GM12865 (cell line): ENCODE data around the gene FHIT.

Experiments used
- DNase-seq: peaks from one replicate; pipeline ENCODE4 v3.0.0; 2010; ENCODE audit warnings: low read depth
- H3K4me3 ChIP-seq: 2 replicates; pipeline ENCODE4 v1.5.1; 2011; ENCODE audit warnings: mild to moderate bottlenecking, low read depth, low read length, control low read depth
- CTCF ChIP-seq: IDR thresholded peaks from 2 replicates; pipeline ENCODE4 v1.5.1; 2011; ENCODE audit warnings: low read length, control low read depth, low read depth, inconsistent platforms; ENCODE audit not compliant: insufficient read depth; ENCODE audit errors: missing control alignments

The FHIT gene

DNA sequence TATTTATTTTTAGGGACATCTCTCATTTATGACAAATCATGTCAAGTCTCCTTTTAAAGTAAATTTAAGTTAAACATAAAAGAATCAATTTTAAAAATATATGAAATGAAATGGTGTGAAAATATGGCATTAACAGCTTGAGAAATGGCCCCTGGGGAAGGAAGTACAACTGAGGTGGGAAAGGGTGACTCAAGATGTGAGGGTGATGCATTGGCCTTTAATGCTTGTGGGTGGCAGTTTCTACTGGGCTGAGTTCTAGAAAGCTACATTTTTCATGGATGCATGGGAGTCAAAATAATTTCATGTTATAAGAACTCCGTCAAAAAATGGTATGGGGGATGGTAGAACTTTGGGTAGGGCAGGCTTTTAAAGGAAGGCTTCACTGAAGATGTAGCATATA lies 1492.6 kb downstream of the FHIT start:
- DNase-seq = no peak
- no peak overlapping the region for H3K4me3 ChIP-seq
- no peak for TF ChIP-seq CTCF

DNA sequence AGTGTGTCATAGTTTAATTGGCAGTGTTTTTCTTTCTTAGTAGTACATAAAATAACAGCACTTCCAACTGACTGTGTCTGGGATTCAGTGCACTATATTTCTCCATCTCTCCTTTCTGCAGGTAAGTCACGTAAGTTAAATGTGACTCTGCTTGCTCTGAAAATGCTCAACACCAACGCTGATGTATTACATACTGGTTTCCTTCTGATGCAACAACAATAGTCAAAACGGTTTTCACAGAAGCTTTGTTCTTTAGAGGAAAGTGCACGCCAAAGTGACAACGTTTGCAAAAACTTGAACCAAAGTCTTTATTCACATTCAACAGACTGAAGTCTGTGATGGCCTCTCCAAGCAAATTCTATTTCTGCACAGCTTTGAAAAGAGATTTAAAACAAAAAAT lies 1494.3 kb downstream of the FHIT start:
- TF ChIP-seq CTCF = no peak
- no peak for DNase-seq
- no peak overlapping the region for H3K4me3 ChIP-seq

DNA sequence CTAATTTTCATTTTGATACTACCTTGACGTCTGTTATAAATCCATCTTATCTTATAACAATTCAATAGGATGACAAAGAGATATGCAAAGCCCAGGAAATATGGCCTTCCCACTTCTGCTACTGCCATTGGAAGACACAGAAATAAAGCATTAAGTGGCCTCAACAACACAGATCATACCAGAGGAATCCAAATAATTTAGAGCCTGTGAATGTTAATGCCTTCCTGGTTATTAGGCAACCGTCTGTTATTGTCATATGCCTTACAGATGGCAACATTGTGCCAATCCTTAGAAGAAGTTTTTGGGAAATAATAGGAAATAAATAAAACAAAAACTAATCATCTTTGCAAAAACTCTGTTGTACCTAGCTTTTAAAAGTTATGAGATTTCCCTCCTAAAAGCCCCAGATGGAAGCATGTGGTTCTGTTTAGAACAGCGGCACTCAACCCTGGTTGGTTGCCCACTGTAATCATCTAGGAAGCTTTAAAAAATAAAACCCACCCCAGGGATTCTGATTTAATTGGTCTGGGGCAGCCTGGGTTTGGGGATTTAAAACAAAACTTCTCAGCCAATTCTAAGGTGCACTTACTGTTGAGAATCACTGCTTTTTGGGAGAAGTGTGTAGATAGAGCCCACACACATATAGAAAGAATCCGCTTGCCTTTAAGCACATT lies 1496.7 kb downstream of the FHIT start:
- TF ChIP-seq CTCF = no peak
- no peak for DNase-seq
- no peak overlapping the region for H3K4me3 ChIP-seq

DNA sequence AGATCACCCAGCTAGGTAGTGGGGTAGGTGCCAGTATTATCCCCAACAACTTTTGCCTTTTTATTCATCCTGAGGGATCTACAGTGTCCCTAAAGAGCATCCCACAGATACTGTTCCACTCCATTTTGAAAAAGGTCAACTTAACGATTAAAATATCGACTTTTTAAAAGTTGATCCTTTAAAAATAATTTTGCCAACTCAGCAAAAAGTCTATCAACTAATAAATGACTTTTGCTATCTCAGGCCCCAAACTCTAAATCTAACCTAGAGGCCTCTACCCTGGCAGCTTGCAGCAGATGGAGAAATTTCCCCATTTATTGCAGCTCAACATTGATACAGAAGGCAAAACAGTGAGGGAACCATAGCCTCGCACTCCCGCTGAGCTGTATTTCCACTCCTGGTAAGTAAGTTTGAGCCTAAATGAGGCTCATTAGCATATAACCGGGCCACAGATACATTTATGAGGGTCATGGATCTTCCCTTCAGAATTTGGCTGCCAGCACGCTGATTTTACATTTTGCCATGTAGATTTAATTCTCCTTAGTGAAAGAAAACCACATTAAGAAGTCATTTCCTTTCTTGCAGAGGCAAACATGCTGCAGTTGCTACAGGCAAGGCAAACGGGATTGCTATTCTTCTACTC lies 1497.3 kb downstream of the FHIT start:
- no peak for TF ChIP-seq CTCF

DNA sequence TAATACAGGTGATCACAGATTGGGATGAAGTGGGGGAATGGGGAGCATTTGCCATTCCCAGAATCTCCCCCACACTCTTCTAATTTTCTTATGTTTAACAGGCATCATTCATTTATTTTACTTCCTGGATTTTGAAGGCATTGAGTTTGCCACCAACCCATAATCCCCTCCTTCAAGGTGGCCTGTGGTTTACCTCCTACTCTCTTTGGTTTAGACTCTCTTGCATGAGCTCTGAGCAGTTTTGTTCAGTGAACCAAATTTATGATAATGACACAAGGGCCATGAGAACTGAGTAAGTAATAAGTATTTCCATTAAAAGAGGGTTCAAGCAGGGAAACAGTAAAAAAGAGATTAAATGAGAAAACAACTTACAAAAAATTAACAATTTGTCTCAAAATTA lies 1498.3 kb downstream of the FHIT start:
- no peak overlapping the region for H3K4me3 ChIP-seq
- no peak for DNase-seq
- TF ChIP-seq CTCF = no peak

More for the DNA sequence above, 1497.3 kb downstream of the FHIT start:
- DNase-seq = no peak
- no peak overlapping the region for H3K4me3 ChIP-seq

- H3K4me3 ChIP-seq = no peak overlapping the region
- DNase-seq = no peak
- TF ChIP-seq CTCF = no peak
Observed at GRCh38 chr3:59751606-59752005, 1499.6 kb downstream of the FHIT start.

DNA sequence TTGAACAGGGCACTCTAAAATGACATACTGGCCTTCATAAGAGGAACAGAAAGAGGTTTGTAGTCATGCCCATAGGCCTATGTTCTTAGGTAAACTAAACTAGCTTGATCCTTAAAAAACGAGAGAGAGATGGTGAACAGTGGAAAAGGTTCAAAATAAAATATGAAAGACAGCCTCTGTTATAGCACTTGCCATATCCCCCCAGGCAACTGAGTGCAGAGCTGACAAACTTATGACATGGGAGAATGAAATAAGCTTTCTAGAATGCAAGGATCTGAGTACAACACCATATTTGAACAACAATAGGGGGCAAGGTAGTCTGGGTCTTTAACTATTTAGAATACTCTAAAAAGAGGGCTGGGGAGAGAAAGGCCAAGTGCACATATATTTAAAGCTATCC lies 1500.9 kb downstream of the FHIT start:
- DNase-seq = no peak
- no peak for TF ChIP-seq CTCF
- H3K4me3 ChIP-seq = no peak overlapping the region
